Stimulated activated CD8-positive, alpha-beta memory T cell treated with anti-CD3 and anti-CD28 coated beads, Interleukin-2, amount 100 ng/mL, for 48 hours (primary cell): ENCODE measurements around the gene OR1F1.
"Not testable (repeated sequence)": the region's sequence is repeated elsewhere in the genome, so short reads cannot be mapped to it uniquely, and the experiment has no call there.

Experiments used
- DNase-seq, 2 donors: peaks; one replicate each; pipeline ENCODE4 v3.0.0-alpha.2; 2020; ENCODE audit warnings: low read depth in 2 of 2

Gene OR1F1

DNA sequence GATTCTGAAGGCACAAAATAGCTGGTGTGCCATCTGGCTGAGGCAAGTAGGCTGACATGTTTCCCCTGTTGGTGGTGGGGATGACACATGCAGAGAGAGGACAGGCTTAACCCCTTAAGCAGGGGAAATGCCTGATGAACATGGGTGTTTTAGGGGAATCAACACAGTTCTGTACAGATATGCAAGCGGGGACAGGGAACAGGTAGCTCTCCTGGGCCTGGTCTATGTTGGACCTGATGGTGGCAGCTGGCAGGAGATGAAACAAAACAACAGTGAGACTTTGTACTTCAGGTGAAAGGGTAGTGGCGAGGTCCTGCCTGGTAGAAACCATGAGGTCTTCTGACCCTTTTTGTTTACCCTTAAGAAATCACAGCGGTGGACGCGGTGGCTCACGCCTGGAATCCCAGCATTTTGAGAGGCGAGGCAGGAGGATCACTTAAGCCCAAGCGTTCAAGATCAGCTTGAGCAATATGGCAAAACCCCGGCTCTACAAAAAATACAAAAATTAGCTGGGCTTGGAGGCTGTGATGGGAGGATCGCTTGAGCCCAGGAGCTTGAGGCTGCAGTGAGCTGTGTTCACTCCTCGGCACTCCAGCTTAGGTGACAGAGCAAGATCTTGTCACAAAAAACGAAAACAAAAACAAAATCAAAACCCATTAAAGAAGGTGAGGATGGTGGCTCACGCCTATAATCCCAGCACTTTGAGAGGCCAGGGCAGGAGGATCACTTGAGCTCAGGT is 10.5 kb downstream of the OR1F1 start:
- DNase-seq, result no peak

DNA sequence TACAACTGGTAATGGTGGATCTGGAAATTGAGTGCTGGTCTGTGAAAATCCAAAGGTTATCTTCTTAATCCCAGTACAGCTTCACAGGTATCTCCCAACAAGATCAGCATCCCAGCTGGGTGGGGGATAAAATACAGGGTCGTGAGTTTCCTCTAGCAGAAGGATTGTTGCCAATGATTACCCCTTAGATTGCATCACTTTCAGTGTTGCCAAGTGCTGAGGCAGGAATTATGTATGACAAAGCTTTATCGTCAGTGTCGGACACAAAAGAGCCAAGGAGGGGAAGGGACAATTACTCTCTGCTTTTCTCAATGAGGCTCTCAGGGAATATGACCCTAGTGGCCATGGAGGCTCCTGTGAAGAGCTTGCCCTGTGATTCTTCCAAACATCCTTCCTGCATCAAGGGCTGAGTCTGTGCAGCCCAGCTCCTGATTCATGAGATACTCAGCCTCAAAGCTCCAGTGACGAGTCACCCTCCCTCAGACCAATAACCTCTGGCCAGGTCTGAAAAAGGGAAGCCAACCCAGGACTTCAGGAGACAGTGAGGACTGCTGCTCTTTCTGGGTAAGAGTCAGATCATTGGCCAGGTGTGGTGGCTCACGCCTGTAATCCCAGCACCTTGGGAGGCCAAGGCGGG is 15.0 kb downstream of the OR1F1 start:
- DNase-seq, result no peak

DNA sequence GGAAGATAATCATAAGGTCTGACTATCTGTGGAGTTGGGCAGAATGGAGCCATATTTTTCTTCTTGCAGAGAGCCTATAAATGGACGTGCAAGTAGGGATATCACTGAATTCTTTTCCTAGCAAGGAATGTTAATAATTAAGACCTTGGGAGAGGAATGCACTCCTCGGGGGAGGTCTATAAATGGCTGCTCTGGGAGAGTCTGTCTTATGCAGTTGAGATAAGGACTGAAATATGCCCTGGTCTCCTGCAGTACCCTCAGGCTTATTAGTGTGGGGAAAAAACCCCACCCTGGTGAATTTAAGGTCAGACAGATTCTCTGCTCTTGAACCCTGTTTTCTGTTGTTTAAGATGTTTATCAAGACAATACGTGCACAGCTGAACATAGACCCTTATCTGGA is 17.9 kb downstream of the OR1F1 start:
- DNase-seq, result not testable (repeated sequence)

DNA sequence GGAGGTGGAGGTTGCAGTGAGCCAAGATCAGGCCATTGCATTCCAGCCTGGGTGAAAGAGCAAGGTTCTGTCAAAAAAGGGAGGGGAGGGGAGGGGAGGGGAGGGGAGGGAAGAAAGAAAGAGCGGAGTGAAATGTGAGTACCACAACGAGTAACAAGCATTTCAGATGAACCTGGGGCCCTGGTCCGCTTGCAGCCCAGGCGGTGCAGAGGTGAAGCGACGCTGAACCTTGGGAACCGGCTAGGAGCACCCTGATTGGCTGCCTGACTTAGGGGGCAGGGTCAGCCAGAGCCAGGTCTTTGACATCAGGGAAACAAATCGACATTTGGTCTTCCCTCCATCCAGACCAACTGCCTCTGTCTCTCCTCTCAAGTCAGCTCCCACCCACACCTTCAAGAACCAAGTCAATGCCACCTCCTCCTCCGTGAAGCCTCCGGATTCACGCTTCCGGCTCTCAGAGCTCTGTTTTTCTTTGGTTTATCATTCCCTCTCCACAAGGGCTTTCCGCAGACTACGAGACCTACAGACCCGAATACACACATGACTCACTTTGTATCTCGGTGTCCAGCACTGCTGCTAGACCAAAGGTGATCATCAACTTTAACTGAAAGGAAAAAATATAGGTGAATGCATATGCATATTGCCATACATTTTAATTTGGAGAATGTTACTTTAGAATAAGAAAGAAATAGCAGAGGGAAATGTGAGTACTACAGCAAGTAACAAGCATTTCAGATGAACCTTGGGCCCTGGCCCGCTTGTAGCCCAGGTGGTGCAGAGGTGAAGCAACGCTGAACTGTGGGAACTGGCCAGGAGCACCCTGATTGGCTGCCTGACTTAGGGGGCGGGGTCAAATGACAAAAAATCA is 19.3 kb downstream of the OR1F1 start:
- DNase-seq, result no peak

DNA sequence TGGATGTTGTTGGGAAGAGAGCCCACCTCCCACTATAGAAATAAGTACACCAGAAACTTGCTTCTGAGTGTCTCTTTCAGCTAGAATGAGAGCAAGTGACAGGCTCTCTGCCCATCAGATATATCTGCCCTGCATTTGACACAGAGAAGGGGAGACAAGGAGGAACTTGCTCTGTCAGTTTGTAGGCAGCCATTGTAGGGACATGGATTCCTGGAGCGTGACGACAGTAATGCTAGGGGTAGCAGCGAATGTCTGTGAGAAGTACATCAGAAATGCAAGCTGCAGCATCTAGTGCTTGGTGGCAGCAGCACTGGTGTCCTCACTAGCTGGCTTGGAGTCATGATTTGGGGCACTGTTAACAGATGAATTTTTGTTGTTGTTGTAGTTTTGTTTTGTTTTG is 24.0 kb downstream of the OR1F1 start:
- no peak for DNase-seq

DNA sequence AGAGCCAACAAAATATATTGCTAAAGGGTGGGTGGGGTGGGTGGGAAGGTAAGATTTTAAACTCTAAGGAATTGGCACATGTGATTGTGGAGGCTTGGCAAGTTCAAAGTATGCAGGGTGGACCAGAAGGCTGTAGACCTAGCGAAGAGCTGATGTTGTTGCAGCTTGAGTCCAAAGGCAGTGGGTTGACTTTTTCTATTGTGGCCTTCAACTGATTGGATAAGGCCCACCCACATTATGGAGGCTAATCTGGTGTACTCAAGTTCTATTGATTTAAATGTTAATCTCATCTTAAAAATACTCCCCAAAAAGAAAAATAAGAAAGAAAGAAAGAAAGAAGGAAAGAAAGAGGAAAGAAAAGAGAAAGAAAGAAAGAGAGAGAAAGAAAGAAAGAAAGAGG is 24.6 kb downstream of the OR1F1 start:
- no peak for DNase-seq

DNA sequence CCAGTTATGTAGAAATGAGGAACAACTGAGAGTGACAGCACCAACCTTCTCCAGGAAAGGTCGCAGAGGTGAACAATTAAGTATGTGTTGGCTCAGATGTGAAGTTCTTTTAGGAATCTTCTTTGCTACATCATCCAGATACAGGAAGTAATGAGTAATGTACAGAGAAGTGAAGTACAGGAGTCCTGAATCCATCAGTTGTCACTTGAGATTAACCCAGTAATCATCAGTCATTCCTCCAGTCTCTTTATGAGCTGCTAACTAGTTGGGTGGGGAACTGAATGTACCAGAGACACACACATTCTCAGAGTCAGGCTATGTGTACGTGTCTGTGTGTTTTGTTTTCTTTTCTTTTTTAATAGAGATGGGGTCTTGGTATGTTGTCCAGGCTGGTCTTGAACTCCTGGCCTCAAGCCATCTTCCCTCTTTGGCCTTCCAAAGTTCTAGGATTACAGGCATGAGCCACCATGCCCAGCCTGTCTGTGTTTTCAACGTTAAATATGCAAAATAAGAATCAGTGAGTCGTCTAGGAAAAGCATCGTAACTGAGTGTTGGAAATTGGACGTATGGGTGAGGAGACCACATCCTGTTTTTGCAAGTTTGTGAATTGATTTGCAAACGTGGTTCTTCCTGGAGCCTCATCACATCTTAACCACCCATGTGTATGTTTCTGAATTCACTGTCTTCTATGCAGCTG is 27.0 kb downstream of the OR1F1 start:
- no peak for DNase-seq

DNA sequence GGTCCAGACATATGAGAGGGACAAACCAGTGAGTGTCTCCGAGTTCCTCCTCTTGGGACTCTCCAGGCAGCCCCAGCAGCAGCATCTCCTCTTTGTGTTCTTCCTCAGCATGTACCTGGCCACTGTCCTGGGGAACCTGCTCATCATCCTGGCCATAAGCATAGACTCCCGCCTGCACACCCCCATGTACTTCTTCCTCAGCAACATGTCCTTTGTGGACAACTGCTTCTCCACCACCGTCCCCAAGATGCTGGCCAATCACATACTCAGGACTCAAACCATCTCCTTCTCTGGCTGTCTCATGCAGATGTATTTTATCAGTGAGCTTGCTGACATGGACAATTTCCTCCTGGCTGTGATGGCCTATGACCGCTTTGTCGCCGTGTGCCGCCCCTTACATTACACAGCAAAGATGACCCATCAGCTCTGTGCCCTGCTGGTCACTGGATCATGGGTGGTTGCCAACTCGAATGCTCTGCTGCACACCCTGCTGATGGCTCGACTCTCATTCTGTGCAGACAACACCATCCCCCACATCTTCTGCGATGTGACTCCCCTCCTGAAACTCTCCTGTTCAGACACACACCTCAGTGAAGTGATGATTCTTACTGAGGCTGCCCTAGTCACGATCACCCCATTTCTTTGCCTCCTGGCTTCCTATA is 27.7 kb downstream of the OR1F1 start:
- no peak for DNase-seq

DNA sequence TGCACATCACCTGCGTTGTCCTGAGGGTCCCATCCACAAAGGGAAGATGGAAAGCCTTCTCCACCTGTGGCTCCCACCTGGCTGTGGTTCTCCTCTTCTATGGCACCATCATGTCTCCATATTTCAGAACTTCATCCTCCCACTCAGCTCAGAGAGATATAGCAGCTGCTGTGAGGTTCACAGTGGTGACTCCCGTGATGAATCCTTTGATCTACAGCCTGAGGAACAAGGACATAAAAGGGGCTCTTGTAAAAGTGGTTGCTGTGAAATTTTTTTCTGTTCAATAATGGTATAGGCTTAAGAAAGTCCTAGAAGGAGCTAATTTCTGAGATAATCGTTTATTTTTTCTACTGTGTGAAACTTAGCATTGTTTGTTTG is 28.2 kb downstream of the OR1F1 start:
- no peak for DNase-seq

DNA sequence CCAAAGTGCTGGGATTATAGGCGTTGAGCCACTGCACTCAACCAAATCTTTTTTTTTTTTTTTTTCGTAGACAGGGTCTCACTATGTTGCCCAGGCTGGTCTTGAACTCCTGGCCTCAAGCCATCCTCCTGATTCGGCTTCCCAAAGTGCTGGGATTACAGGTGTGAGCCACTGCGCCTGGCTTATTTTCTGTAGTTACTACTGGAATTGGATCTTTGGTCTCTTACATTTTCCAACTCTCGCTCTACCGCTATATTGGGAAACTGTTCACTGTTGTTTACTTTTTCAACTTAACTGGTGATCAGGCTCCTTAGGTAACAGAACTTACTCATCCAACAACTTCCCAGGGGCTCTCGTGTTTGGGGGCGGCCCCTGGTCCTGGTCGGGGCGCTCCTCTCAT is 32.8 kb downstream of the OR1F1 start:
- DNase-seq, result no peak

DNA sequence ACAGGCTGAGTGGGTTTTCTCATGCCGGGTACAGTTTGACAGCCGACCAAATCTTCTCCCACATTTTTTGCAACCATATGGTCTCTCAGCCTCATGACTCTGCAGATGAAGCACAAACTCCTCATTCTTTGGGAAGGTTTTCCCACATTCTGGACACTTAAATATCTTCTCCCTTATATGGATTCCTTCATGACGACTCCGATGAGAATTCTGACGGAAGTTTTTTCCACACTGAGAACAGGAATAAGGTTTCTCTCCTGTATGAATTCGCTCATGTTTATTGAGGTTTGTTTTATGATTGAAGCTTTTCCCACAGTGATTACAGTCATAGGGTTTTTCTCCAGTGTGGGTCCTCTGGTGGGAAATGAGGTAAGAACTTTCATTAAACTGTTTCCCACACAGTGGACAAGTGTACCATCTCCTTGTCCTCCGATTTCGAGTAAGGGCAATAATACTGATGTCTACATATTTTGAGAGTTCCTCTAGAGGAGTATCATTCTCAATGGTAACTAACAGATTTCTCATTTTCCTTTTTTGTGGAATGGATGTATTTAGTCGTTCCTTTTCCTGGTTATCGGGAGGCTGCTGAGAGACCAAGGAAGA is 36.0 kb downstream of the OR1F1 start:
- no peak for DNase-seq

DNA sequence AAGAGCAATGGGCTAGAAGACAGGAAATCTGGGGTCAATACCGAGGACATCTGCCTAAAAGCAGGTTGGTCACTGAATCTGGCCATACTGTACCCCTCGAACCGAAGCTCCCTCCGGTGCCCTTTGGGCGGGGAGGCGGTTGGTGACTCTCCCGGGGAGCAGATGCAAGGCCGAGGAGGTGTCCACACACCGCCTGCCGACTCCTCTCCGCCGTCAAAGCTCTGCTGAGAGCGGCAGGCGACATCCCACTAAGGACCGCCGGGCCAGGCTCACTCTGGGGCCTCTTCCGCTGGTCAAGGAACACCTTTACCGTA is 46.5 kb downstream of the OR1F1 start:
- DNase-seq, result peak in 1 of 2 donors; percentile 4

DNA sequence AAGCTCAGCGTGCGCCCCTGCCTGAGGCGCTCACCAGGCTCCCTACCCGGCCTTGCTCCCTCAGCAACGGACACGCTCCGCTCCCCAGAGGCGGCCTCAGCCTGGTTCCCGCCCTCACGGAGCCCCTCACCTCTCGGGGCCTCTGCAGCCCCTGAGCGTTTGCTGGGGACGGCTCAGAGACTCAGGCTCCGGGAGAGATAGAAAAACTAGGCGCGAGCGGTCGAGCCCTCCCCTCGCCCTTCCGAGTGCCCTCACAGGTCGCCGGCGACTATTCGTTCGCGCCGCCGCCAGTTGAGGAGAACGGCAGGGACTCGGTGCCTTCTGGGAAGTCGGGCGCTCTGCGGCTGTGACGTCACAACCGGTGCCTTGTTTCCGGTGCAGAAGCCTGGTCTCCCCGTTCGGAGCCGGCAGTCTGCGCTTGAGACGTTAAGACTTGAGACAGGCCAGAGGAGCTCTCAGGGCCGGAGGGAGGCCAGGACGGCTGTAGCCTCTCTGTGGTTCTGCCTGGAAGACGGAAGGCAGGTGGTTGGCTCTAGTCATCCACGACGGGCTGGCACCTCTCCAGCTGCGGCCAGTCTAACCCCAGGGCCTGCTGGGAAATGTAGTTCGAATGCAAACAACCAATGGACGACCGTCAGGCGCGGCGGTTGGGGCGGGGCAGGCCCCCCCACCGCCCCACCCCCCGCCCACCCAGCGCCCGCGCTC is 47.0 kb downstream of the OR1F1 start, which contains the start of gene ZNF200:
TSS of gene ZNF200 (minus strand) at position 302 of the 705 bp plus-strand sequence. CDS start 1,403 bp downstream, outside the sequence.
- DNase-seq, result peak; percentile 90

DNA sequence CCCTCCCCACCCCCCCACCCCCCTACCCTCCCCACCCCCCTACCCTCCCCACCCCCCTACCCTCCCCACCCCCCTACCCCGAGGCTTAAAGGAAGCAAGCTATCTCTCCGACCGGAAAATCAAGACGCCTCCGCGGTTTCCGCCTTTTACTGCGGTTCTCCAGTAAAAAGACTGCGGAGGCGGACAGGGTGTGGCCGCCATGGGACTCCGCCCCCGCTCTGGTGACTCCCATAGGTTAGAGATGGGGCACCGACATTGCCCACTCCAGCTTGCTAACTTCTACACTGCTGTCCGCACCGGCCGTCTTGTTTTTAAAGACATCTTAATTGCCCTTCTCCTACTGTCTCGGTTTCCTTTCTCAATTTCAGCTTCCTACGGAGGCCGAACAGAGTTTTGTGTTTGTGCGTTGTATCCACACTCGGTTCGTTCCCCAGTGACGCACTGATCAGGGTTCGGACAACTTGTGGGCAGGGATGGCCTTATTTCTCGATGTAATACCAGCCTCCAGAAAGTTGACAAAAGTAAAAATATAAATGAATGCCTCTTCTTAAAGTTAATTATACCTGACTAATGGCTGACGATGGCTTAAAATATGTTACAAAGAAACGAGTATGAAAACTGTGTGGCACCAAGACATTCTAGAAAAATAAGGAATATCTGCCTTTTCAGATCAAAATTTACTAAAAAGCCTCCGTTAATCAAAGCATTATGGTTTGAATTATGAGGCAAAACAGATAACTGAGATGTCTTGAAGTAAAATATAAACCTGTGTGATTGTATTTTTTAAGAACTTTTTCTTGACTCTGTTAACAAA is 48.1 kb downstream of the OR1F1 start:
- no peak for DNase-seq

DNA sequence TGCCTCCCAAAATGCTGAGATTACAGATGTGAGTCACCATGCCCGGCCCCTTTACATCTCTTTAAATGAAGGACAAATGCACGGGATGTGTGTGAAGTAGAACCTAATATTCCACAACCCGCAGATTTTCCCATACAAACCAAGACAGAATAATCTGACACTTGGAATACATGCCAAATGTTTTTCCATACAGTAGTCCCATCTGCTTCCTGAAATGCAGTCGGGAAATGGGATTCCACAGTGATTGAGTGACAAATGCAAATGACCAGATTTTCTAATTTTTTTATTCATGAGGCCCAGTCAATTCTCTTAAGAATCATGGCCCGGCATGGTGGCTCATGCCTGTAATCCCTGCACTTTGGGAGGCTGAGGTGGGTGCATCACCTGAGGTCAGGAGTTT is 53.8 kb downstream of the OR1F1 start:
- DNase-seq, result no peak

DNA sequence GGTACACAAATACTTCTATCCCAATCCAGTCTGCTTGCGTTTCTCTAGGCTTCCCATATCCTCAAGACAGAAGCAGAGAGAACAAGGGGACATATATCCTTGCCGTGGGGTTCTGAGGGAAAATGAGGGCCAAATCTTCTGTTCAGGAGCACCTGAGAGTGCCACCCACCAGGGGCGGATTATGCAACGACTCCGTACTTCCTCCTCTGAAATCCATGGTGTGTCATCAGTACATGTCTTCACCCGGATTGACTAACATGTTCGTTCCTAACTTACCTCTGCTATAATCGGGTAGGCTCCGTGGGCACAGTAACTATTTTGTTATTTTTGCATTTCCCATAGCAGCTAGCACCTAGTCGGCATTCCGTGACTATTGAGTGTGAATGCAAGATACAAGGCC is 54.7 kb downstream of the OR1F1 start:
- DNase-seq, result no peak

DNA sequence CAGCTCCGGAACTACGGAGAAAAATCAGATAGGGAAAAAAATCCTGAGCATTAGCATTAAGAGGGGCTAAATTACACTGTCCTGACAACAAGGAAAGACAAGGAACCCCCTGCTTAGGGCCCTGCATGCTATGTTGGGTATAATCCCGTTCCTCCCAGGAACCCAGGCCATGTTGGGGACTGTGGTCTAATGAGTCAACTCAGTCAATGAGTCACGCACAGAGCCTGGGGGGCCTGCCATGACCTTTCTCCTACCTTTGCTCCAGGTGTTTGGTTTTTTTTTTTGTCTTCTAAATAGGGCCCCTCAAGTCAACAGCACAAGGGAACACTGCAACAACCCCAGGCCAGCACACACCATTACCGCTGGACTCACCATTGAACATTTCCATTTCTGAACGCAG is 55.9 kb downstream of the OR1F1 start:
- no peak for DNase-seq

DNA sequence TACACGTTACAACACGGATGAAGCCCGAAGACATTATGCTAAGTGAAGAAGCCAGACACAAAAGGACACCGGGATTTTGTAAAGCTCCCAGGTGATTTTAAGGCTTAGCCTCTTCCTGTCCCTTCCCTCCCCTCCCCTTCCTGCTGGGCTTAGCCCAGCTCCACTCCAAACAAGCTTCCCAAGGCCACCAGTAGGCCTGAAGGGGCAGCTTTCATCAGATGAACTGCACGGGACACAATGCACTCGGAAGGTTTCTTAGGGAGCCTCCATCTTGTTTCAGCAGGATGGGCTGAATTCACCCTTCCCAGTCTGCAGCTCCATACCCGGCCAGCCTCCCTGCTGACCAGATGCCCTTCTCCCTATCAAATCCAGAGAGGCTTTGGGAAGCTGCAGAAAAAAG is 58.0 kb downstream of the OR1F1 start:
- no peak for DNase-seq

DNA sequence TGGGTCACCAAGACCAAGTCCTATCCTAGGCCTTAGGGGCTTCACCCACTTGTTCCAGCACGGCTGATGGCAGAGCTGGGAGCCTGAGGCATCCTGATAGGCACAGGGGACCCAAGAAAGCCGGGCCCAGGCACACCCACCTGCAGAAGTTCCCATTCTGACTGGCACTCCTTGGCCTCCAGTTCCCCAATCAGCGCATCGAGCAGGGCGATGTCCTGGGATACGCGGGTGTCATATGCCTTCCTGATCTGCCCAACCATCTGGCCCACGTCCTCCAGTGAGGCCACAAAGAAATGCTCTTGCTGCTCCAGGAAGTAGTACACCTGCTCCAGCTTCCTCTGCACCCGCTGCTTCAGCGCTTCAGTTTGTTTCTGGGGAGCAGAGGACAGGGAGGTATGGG is 58.9 kb downstream of the OR1F1 start:
- DNase-seq, result no peak

DNA sequence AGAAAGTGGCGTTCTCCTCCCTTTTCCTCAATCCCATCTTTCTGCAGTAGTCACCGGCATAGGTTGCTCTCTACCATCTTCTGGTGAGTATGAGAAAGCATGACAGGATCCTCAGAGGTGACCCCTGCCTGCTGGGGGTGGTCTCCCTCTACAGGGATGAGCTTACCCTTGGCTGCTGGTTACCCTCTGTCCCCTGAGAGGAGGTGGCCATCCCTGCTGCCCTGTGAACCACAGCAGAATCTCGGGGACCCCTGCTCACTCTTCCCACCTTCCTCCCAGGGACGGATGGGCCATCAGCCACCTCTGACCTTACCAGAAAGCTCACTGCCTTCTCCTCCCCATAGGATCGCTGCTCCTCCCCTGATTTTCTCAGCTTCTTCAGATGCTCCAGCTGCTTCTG is 60.6 kb downstream of the OR1F1 start:
- no peak for DNase-seq
